Measurements from ENCODE around the gene CHRNE. TPM values are rescaled to one million over a fixed set of nuclear protein-coding genes. Genes with fewer than 3 reads are reported as not detected.

Gene CHRNE
- total and polyA plus RNA-seq, 8 donors: 0.56 to 4.9 (median 0.92) TPM

GRCh38 chr17:4947010-4947410 lies 44.1 kb upstream of the CHRNE start:
- H3K9me3 ChIP-seq: no peaks in the 10 kb centered on the region
- peak overlapping the region; percentile 99 to 100 for H3K27ac ChIP-seq
- H3K27me3 ChIP-seq: no peaks in the 10 kb centered on the region
- TF ChIP-seq CTCF (IDR thresholded peaks at IDR 0.05): no peak
- H3K36me3 ChIP-seq: peaks cover 0 to 53% of the 10 kb centered on the region in 2 donors
- peak in 1 of 4 donors; percentile 61 for DNase-seq
- ATAC-seq: no peak
- intact Hi-C loops (cut with DNase I): no loop called here
- peak overlapping the region; percentile 87 to 100 for H3K4me3 ChIP-seq
- H3K4me1 ChIP-seq: peaks cover 21 to 71% of the 10 kb centered on the region in 2 donors

- Histone ChIP-seq H3K9me3 (no peaks in the 10 kb centered on the region), H3K36me3 (peaks cover 0 to 53% of the 10 kb centered on the region in 2 donors), H3K4me3 (peak overlapping the region; percentile 87 to 100), H3K4me1 (peaks cover 24 to 71% of the 10 kb centered on the region in 2 donors), H3K27ac (peak overlapping the region; percentile 99 to 100), H3K27me3 (no peaks in the 10 kb centered on the region)
- ATAC-seq (no peak), DNase-seq (peak in 1 of 4 donors; percentile 7)
- intact Hi-C loops (cut with DNase I): no loop called here
- TF ChIP-seq CTCF (IDR thresholded peaks at IDR 0.05): no peak
Measured at GRCh38 chr17:4946312-4946976, 43.5 kb upstream of the CHRNE start.

GRCh38 chr17:4945944-4946280 lies 43.0 kb upstream of the CHRNE start:
- H3K4me3 ChIP-seq: peak overlapping the region in 1 of 2 donors; percentile 100
- DNase-seq: no peak
- peaks cover 0 to 53% of the 10 kb centered on the region in 2 donors for H3K36me3 ChIP-seq
- ATAC-seq: no peak
- intact Hi-C loops (cut with DNase I): no loop called here
- H3K27ac ChIP-seq: peak overlapping the region; percentile 99 to 100
- H3K9me3 ChIP-seq: no peaks in the 10 kb centered on the region
- H3K4me1 ChIP-seq: peaks cover 29 to 71% of the 10 kb centered on the region in 2 donors
- H3K27me3 ChIP-seq: no peaks in the 10 kb centered on the region
- TF ChIP-seq CTCF (IDR thresholded peaks at IDR 0.05): no peak

GRCh38 chr17:4945176-4945943 lies 42.5 kb upstream of the CHRNE start:
- Histone ChIP-seq H3K9me3 (no peaks in the 10 kb centered on the region), H3K27me3 (no peaks in the 10 kb centered on the region), H3K4me1 (peaks cover 29 to 69% of the 10 kb centered on the region in 2 donors), H3K4me3 (peak overlapping the region in 1 of 2 donors; percentile 100), H3K27ac (peak overlapping the region; percentile 58 to 100), H3K36me3 (peaks cover 0 to 53% of the 10 kb centered on the region in 2 donors)
- TF ChIP-seq CTCF (IDR thresholded peaks at IDR 0.05): no peak
- DNase-seq (peak in 2 of 4 donors; percentile 88 to 93), ATAC-seq (peak; percentile 11)
- intact Hi-C loops (cut with DNase I): no loop called here

GRCh38 chr17:4944554-4945175 lies 41.8 kb upstream of the CHRNE start:
- Histone ChIP-seq H3K4me3 (peak overlapping the region in 1 of 2 donors; percentile 100), H3K36me3 (peaks cover 0 to 53% of the 10 kb centered on the region in 2 donors), H3K4me1 (peaks cover 29 to 64% of the 10 kb centered on the region in 2 donors), H3K27me3 (no peaks in the 10 kb centered on the region), H3K9me3 (no peaks in the 10 kb centered on the region), H3K27ac (peak overlapping the region; percentile 58 to 100)
- TF ChIP-seq CTCF (IDR thresholded peaks at IDR 0.05): no peak
- intact Hi-C loops (cut with DNase I): no loop called here
- peak in 1 of 4 donors; percentile 78 for DNase-seq
- no peak for ATAC-seq

All from left lung (tissue), 10 donors.